A673 (cell line): Measurements from ENCODE around the gene RELN. TPM values are rescaled to one million over a fixed set of nuclear protein-coding genes. Genes with fewer than 3 reads are reported as not detected.

ENCODE experiments used
- BruUV-seq: library from RNA; stranded (reverse); fragments of 400-500 nt; replicated peaks from 2 replicates; lab custom pipeline; 2021; lab: Mats Ljungman, UMichigan
- CTCF ChIA-PET: fragments of 300-600 bp; sonication (Branson Sonifier 250); formaldehyde crosslinking; loops from one replicate; lab custom pipeline; 2022; ENCODE audit warnings: antibody characterized with exemption; lab: Charles Lee
- POLR2A ChIA-PET: fragments of 300-600 bp; sonication (Branson Sonifier 250); formaldehyde crosslinking; loops from one replicate; lab custom pipeline; 2022; ENCODE audit warnings: antibody characterized with exemption; ENCODE audit not compliant: low non-redundant PET; lab: Charles Lee
- DNase-seq: peaks from one replicate; pipeline ENCODE4 v3.0.0-alpha.2; 2015; ENCODE audit warnings: low spot score
- H3K27ac ChIP-seq: fragments of 200-600 bp; sonication (generic); 2 replicates; pipeline ENCODE4 v1.5.1; 2016; ENCODE audit warnings: mixed run types, low read depth, mild to moderate bottlenecking, mixed read lengths, antibody characterized with exemption, low read length; ENCODE audit not compliant: poor library complexity, severe bottlenecking
- H3K27me3 ChIP-seq: fragments of 200-600 bp; sonication (generic); replicated peaks from 2 replicates; pipeline ENCODE4 v1.6.1; 2017; ENCODE audit warnings: mixed run types, low read depth, mild to moderate bottlenecking, mixed read lengths, antibody characterized with exemption, low read length; ENCODE audit not compliant: insufficient read depth, poor library complexity
- H3K36me3 ChIP-seq: fragments of 200-600 bp; sonication (generic); 2 replicates; pipeline ENCODE4 v1.6.1; 2016; ENCODE audit warnings: mixed run types, mild to moderate bottlenecking, mixed read lengths, antibody characterized with exemption, low read length; ENCODE audit not compliant: insufficient read depth, poor library complexity, severe bottlenecking
- H3K4me1 ChIP-seq: fragments of 200-600 bp; sonication (generic); 2 replicates; pipeline ENCODE4 v1.6.1; 2017; ENCODE audit warnings: mixed run types, mild to moderate bottlenecking, mixed read lengths, antibody characterized with exemption, low read length; ENCODE audit not compliant: insufficient read depth, poor library complexity, severe bottlenecking
- H3K4me3 ChIP-seq: fragments of 200-600 bp; sonication (generic); 2 replicates; pipeline ENCODE4 v1.5.1; 2016; ENCODE audit warnings: low read depth, mixed run types, mild to moderate bottlenecking, mixed read lengths, low read length; ENCODE audit not compliant: poor library complexity, severe bottlenecking
- H3K9me3 ChIP-seq: fragments of 200-600 bp; sonication (generic); 2 replicates; pipeline ENCODE4 v1.6.1; 2016; ENCODE audit warnings: mixed run types, low read depth, mild to moderate bottlenecking, mixed read lengths, antibody characterized with exemption, low read length; ENCODE audit not compliant: poor library complexity, severe bottlenecking
- EZH2 ChIP-seq: fragments of 200-600 bp; sonication (generic); IDR thresholded peaks from 2 replicates; pipeline ENCODE4 v1.6.1; 2017; ENCODE audit warnings: borderline replicate concordance, low read depth, mild to moderate bottlenecking, mixed read lengths, antibody characterized with exemption, low read length; ENCODE audit not compliant: poor library complexity, severe bottlenecking
- intact Hi-C: fragments of 100-400 bp; cut with micrococcal nuclease; formaldehyde crosslinking; loops from one replicate; pipeline ENCODE4 v1.10.0; 2022; ENCODE audit not compliant: unreplicated experiment
- total RNA-seq: library from RNA; stranded (reverse); gene quantifications from 2 replicates; pipeline ENCODE4 v1.2.3, GENCODE V29; 2021
- TF ChIP-seq, protein P1 (sequence below): fragments of 300-800, 200-600 bp; sonication (generic); conservative IDR thresholded peaks from 2 replicates; pipeline ENCODE4 v1.5.1; 2017; ENCODE audit warnings: low read depth, mild to moderate bottlenecking, antibody characterized with exemption, low read length, moderate library complexity, mixed read lengths

Gene RELN
- total RNA-seq, 1 experiment from 2014 or later = not detected

DNA sequence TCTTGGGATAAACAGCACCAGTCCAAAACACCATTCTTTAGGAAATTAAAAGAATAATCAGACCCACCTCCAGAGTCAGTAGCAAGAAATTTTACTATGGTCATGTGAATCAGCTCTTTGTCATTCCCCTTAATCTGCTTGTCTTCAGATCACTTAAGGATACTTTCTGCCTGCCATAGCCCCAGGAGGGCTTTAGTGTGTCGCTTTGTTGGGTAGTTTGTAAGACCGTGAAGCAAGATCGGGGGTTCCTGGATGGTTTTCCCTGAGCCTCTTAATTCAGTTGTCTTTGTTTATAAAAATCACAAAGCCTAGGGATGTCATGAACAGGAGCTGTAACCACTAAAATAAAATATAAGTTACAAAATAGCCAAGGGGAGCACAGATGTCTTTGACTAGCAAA lies 223.6 kb downstream of the RELN start:
- CTCF ChIA-PET = no interaction called here
- no TSS peak for BruUV-seq

DNA sequence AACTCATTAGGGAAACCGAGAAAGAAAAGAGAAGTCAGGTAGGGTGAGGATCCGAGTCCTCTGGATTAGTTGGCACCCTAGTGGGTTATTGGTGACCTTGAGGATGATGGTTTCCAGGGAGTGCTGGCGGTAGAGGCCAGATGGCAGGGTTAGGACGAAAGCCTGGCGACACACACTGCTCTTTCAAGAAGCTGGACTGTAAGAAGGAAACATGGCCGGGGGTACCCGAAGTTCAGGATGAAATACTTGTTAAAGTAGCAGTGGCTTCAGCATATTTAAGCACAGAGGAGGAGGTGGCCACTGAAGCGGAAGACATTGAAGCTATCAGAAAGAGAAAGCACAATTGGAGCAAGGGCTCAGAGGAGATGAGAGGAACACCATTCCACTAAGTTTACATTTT lies 224.6 kb downstream of the RELN start:
- Histone ChIP-seq H3K9me3 (no peaks in the 10 kb centered on the region), H3K27ac (no peak overlapping the region), H3K27me3 (peaks cover 43% of the 10 kb centered on the region), H3K4me1 (no peaks in the 10 kb centered on the region), H3K36me3 (no peaks in the 10 kb centered on the region), H3K4me3 (no peak overlapping the region)
- no peak for DNase-seq
- TF ChIP-seq EZH2 = no peak
- TF ChIP-seq, protein P1, sequence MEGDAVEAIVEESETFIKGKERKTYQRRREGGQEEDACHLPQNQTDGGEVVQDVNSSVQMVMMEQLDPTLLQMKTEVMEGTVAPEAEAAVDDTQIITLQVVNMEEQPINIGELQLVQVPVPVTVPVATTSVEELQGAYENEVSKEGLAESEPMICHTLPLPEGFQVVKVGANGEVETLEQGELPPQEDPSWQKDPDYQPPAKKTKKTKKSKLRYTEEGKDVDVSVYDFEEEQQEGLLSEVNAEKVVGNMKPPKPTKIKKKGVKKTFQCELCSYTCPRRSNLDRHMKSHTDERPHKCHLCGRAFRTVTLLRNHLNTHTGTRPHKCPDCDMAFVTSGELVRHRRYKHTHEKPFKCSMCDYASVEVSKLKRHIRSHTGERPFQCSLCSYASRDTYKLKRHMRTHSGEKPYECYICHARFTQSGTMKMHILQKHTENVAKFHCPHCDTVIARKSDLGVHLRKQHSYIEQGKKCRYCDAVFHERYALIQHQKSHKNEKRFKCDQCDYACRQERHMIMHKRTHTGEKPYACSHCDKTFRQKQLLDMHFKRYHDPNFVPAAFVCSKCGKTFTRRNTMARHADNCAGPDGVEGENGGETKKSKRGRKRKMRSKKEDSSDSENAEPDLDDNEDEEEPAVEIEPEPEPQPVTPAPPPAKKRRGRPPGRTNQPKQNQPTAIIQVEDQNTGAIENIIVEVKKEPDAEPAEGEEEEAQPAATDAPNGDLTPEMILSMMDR = no peak
- ChIA-PET CTCF (no interaction called here), POLR2A (no interaction called here)
- intact Hi-C loops = no loop called here
- BruUV-seq = no TSS peak

More for the DNA sequence above, 223.6 kb downstream of the RELN start:
- POLR2A ChIA-PET = no interaction called here
- H3K36me3 ChIP-seq = no peaks in the 10 kb centered on the region
- intact Hi-C loops = no loop called here
- H3K27ac ChIP-seq = no peak overlapping the region
- H3K9me3 ChIP-seq = no peaks in the 10 kb centered on the region
- no peak overlapping the region for H3K4me3 ChIP-seq
- TF ChIP-seq, protein P1 = no peak
- TF ChIP-seq EZH2 = no peak
- DNase-seq = peak; percentile 5
- no peaks in the 10 kb centered on the region for H3K4me1 ChIP-seq
- peaks cover 39% of the 10 kb centered on the region for H3K27me3 ChIP-seq

DNA sequence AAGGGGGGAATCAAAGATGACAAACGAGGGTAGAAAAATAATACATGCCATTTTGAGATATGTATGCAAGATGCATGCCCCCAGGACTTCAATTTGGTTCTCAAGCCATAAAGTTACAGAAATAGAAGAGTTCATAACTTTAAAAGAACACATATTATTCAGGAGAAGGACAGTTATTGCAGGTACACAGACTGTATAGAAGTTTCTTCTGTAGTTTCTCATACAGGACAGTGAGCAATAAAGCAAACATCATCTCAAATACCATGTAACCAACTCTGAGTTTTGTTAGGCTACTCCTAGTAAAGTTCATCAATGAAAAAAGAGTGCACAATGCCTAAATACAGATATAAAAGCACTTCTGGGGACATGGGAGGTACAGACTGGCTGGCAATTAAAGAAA lies 226.6 kb downstream of the RELN start:
- no peak for DNase-seq
- Histone ChIP-seq H3K27ac (no peak overlapping the region), H3K36me3 (no peaks in the 10 kb centered on the region), H3K4me3 (no peak overlapping the region), H3K4me1 (no peaks in the 10 kb centered on the region), H3K9me3 (no peaks in the 10 kb centered on the region), H3K27me3 (peaks cover 61% of the 10 kb centered on the region)
- ChIA-PET POLR2A (no interaction called here), CTCF (no interaction called here)
- intact Hi-C loops = no loop called here
- TF ChIP-seq EZH2 = no peak
- TF ChIP-seq, protein P1 = no peak
- no TSS peak for BruUV-seq
